NK-92 (cell line): ENCODE data around the gene ADGRL3.
"Not testable (repeated sequence)": the region's sequence is repeated elsewhere in the genome, so short reads cannot be mapped to it uniquely, and the experiment has no call there.

ENCODE experiments used
- DNase-seq: peaks from one replicate; lab custom pipeline; 2025; ENCODE audit not compliant: unreplicated experiment; lab: John Stamatoyannopoulos, UW

ADGRL3 gene

DNA sequence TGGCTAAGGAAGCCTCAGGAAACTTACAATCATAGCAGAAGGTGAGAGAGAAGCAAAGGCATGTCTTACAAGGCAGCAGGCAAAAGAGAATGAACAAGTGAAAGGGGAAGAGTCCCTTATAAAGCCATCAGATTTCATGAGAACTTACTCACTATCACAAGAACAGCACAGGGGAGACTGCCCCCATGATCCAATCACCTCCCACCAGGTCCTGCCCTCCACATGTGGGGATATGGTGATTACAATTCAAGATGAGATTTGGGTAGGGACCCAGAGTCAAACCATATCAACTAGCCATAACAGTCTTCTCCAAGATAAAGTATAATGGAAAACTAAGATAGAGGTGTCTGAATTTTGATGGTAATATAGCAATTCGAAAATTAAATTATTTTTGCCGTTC lies 534.3 kb downstream of the ADGRL3 start:
- no peak for DNase-seq

DNA sequence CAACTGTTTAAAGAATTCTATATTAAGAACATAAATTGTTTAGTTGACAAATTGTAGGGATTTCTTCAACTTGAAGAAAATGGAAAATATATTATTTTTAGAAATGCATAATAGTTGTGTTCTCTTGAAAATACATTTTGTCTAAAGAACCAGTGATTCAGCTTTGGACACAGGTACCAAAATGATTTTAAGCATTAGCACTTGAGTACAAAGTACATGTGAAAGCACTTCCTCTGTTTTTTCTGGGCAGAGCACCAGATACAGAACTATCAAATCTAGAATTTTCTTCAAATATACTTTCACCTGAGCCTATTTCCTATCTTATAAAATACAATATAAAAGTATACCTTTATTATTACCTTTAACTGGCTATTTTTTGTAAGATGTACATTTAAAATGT lies 539.8 kb downstream of the ADGRL3 start:
- DNase-seq: no peak

DNA sequence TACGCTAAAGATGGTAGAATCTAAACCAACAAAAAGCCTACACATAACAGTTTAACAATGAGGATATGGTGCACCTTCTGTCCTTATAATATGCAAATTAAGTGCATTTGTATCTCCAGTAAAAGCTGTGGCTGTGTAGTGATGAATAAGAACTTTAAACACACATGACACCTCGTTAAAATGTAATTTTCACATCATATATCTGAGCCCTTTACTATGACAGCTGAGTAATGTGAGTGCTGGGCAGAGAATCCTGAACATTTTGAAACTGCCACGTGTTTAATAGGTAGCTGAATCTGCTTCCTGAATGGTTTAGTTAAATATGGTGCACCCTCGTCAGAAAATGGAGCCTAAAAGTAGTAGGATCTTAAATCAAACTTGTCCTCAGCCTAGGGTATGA lies 540.8 kb downstream of the ADGRL3 start:
- no peak for DNase-seq

DNA sequence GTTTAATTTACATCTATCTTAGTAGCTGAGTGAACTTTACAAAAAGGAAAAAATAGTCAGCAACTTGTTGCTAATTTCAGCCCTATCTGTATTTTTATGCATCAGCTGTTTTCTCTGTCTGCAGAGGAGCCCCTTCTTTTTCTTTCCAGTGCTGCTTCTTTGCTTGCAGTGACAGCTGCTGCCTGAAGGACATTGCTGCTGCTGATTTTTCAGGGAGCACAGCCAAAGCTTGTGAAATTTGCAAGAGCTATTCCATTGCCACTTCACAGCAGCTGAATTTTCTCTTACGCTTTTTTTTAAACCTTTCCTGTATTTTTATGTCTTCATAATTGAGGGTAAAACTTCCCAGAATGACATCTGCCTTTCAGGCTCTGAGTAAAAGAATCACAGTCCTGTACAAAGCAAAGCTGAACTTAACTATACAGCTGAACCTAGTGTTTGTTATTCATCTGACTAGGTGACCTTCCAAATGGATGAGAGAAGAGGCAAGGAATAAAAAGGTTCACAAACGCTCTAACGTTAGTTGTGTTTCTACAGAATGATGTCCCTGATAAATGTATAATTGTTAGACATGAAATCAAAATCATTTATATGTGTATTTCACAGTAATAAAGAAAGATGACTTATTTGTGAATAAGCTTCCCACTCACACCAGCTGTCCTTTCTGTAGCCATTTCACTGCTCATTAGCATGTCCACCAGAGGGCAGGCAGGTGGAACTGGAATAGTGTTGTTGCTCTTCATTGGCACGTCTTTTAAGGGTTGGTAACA lies 541.4 kb downstream of the ADGRL3 start:
- no peak for DNase-seq

- no peak for DNase-seq
These were observed 550.7 kb downstream of the ADGRL3 start for GRCh38 chr4:61750810-61751209.

DNA sequence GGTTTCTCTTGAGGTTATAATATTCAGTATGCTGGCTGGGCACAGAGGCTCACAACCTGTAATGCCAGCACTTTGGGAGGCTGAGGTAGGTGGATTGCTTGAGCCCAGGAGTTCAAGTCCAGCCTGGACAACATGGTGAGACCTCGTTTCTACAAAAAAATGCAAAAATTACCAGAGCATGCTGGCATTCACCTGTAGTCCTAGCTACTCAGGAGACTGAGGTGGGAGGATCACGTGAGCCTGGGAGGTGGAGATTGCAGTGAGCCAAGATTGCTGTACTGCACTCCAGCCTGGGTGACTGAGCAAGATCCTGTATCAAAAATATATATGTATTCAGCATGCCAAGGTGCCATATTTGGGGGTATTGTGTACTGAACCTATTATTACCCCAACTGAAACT lies 552.5 kb downstream of the ADGRL3 start:
- DNase-seq: no peak

- no peak for DNase-seq
These were observed 553.6 kb downstream of the ADGRL3 start for GRCh38 chr4:61753739-61754138.

DNA sequence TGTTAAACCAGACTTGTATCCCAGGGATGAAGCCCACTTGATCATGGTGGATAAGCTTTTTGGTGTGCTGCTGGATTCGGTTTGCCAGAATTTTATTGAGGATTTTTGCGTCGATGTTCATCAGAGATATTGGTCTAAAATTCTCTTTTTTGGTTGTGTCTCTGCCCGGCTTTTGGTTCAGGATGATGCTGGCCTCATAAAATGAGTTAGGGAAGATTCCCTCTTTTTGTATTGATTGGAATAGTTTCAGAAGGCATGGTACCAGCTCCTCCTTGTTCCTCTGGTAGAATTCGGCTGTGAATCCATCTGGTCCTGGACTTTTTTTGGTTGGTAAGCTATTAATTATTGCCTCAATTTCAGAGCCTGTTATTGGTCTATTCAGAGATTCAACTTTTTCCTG lies 556.8 kb downstream of the ADGRL3 start:
- not testable (repeated sequence) for DNase-seq

- not testable (repeated sequence) for DNase-seq
These were observed 557.9 kb downstream of the ADGRL3 start for GRCh38 chr4:61757983-61758382.

DNA sequence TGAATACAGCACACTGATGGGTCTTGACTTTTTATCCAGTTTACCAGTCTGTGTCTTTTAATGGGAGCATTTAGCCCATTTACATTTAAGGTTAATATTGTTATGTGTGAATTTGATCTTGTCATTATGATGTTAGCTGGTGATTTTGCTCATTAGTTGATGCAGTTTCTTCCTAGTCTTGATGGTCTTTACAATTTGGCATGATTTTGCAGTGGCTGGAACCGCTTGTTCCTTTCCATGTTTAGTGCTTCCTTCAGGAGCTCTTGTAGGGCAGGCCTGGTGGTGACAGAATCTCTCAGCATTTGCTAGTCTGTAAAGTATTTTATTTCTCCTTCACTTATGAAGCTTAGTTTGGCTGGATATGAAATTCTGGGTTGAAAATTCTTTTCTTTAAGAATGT lies 558.5 kb downstream of the ADGRL3 start:
- not testable (repeated sequence) for DNase-seq

DNA sequence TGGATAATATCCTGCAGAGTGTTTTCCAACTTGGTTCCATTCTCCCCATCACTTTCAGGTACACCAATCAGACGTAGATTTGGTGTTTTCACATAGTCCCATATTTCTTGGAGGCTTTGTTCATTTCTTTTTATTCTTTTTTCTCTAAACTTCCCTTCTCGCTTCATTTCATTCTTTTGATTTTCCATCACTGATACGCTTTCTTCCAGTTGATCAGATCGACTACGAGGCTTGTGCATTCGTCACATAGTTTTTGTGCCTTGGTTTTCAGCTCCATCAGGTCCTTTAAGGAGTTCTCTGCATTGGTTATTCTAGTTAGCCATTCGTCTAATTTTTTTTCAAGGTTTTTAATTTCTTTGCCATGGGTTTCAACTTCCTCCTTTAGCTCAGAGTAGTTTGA lies 559.1 kb downstream of the ADGRL3 start:
- not testable (repeated sequence) for DNase-seq

GRCh38 chr4:61759885-61760284 lies 559.8 kb downstream of the ADGRL3 start:
- not testable (repeated sequence) for DNase-seq

DNA sequence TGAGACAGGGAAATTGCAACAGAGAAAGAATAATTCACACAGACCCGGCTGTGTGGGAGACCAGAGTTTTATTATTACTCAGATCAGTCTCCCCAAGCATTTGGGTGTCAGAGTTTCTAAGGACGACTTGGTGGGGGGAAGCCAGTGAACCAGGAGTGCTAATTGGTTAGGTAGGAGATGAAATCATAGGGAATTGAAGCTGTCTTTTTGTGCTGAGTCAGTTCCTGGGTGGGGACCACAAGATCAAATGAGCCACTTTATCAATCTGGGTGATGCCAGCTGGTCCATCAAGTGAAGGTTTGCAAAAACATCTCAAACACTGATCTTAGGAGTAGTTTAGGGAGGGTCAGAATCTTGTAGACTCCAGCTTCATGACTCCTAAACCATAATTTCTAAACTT lies 560.7 kb downstream of the ADGRL3 start:
- no peak for DNase-seq

- no peak for DNase-seq
These were observed 562.8 kb downstream of the ADGRL3 start for GRCh38 chr4:61762722-61763627.

- no peak for DNase-seq
These were observed 563.6 kb downstream of the ADGRL3 start for GRCh38 chr4:61763682-61764081.

DNA sequence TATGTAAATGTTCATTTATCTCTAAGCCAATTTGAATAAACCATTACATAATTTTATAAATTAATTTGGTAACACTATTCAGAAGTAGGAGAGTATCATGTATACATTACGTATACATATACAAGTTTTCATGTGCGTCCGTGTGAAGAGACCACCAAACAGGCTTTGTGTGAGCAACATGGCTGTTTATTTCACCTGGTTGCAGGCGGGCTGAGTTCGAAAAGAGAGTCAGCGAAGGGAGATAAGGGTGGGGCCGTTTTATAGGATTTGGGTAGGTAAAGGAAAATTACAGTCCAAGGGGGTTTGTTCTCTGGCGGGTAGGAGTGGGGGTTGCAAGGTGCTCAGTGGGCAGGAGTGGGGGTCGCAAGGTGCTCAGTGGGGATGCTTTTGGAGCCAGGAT lies 564.0 kb downstream of the ADGRL3 start:
- not testable (repeated sequence) for DNase-seq

- not testable (repeated sequence) for DNase-seq
These were observed 569.5 kb downstream of the ADGRL3 start for GRCh38 chr4:61769444-61770167.

DNA sequence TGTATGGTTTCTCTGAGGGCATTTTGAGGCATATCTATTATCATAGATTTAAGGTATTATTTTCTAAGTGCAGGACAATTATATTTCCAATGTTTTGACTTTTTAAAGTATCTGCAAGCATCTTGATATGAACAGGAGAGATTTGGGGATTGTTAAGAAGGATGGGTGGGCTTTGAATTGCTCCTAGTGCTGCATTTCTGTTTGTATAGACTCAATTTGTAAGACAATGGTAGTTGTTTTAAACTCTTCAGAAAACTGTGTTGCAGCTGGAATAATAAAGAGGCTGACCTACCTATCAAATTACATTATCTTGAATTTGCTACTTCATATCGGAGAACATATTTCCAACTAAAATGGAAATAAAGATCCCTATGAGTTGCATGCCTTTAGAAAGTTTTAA lies 570.3 kb downstream of the ADGRL3 start:
- no peak for DNase-seq

DNA sequence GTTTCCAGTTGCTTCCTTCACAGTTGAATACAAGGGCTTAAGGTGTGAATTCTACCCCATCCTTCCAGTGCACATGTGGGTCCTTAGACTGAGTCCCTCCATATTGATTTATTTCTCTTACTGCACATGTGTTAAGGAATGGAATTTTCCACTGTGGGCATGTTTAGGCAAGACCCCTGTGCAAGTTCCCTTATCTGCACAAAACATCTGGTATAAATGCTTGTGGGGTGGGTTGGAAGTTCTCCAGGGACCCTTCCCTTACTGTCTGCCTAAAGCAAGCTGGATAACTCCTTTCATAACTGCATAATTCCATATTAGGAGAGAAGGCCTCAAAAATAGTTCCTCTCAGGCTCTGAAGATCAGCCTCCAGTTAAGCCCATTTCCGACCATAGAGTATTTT lies 570.9 kb downstream of the ADGRL3 start:
- DNase-seq: no peak

DNA sequence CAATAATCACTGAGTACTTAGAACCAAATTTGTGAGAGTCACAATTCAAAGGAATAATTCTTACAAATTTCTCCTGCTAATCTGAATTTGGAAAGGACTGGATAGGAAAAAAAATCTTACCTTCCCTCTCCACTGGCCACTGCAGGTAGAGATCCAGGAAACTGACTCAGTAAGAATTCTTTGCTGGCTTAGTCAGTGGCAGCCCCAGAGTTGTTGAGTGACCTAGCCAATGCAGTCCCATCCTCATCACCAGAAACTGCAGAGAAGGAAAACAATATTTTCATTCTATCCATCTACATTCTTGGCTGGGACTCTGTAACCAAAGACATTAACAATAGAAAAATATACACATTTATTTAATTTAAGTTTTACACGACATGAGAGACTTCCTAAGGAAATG lies 572.0 kb downstream of the ADGRL3 start:
- DNase-seq: no peak

GRCh38 chr4:61773655-61774245 lies 573.6 kb downstream of the ADGRL3 start:
- no peak for DNase-seq
